Panc1 (cell line): ENCODE results near the gene TMEM240. TPM values are rescaled to one million over a fixed set of nuclear protein-coding genes. Genes with fewer than 3 reads are reported as not detected.
"Not testable (repeated sequence)": the region's sequence is repeated elsewhere in the genome, so short reads cannot be mapped to it uniquely, and the experiment has no call there.

Experiments
- ATAC-seq: fragments of 200-7000 bp; cut with Tn5 transposase; 2 replicates; pipeline ENCODE4 v1.9.1; 2020; ENCODE audit warnings: mild to moderate bottlenecking, moderate library complexity
- BruUV-seq: library from RNA; stranded (reverse); fragments of 400-500 nt; replicated peaks from 2 replicates; lab custom pipeline; 2021; lab: Mats Ljungman, UMichigan
- CTCF ChIA-PET: fragments of 300-600 bp; sonication (Branson Sonifier 250); formaldehyde crosslinking; loops from one replicate; lab custom pipeline; 2022; ENCODE audit warnings: antibody characterized with exemption; lab: Charles Lee
- POLR2A ChIA-PET: fragments of 300-600 bp; sonication (Branson Sonifier 250); formaldehyde crosslinking; loops from one replicate; lab custom pipeline; 2022; ENCODE audit warnings: antibody characterized with exemption; lab: Charles Lee
- DNase-seq: peaks from one replicate; pipeline ENCODE4 v3.0.0-alpha.2; 2010; ENCODE audit warnings: low read depth, low spot score
- H3K27ac ChIP-seq: 2 replicates; pipeline ENCODE4 v1.5.1; 2011; ENCODE audit warnings: mild to moderate bottlenecking, low read length, inconsistent platforms
- H3K27me3 ChIP-seq: fragments of 200-500 bp; sonication (Bioruptor generic); 2 replicates; pipeline ENCODE4 v1.6.0; 2014; ENCODE audit warnings: low read length, inconsistent platforms; ENCODE audit not compliant: control insufficient read depth, insufficient read depth
- H3K36me3 ChIP-seq: fragments of 200-500 bp; sonication (Bioruptor generic); 2 replicates; pipeline ENCODE4 v1.5.1; 2014; ENCODE audit warnings: inconsistent platforms, mild to moderate bottlenecking, low read length, moderate library complexity; ENCODE audit not compliant: control insufficient read depth, insufficient read depth
- H3K4me1 ChIP-seq: 2 replicates; pipeline ENCODE4 v1.5.1; 2011; ENCODE audit warnings: inconsistent platforms, mild to moderate bottlenecking, low read length, moderate library complexity; ENCODE audit not compliant: control insufficient read depth, insufficient read depth
- H3K4me3 ChIP-seq, 2 experiments: 2 replicates each; pipeline ENCODE4 v1.5.1; 2011 to 2012; ENCODE audit warnings: low read depth in 2 of 2, low read length in 2 of 2, mild to moderate bottlenecking in 2 of 2, inconsistent platforms in 1 of 2, moderate library complexity in 1 of 2
- H3K9me3 ChIP-seq: fragments of 200-500 bp; sonication (Bioruptor generic); 2 replicates; pipeline ENCODE4 v1.5.1; 2014; ENCODE audit warnings: low read depth, mild to moderate bottlenecking, inconsistent platforms, low read length, moderate library complexity; ENCODE audit not compliant: control insufficient read depth, insufficient read depth
- CTCF ChIP-seq: fragments of 450-650 bp; IDR thresholded peaks from 2 replicates; pipeline ENCODE4 v1.5.1; 2017; ENCODE audit warnings: mild to moderate bottlenecking
- in situ Hi-C: cut with HindIII; loops from 2 replicates; pipeline ENCODE4 v1.10.0; 2016; ENCODE audit warnings: low sequenced_read_pairs, low pct_unique_long_range_greater_than_20kb
- intact Hi-C: fragments of 100-400 bp; cut with micrococcal nuclease; formaldehyde crosslinking; loops from one replicate; pipeline ENCODE4 v1.10.0; 2022; ENCODE audit not compliant: unreplicated experiment
- total RNA-seq: library from RNA; stranded (reverse); gene quantifications from one replicate; pipeline ENCODE4 v1.2.1, GENCODE V29; 2021; ENCODE audit not compliant: unreplicated experiment

The TMEM240 gene
- total RNA-seq, 1 experiment from 2014 or later = 4.1 TPM

- peak; percentile 84 for ATAC-seq
- DNase-seq, in situ Hi-C loops, H3K4me1 ChIP-seq, H3K27me3 ChIP-seq, intact Hi-C loops, H3K36me3 ChIP-seq, H3K9me3 ChIP-seq, BruUV-seq: not testable (repeated sequence)
- POLR2A ChIA-PET = interaction anchor here (1.0 kb wide), 1 partner anchor 74 kb away, joined by 3 read pairs; no protein-coding TSS in a partner anchor
- TF ChIP-seq CTCF = peak; percentile 66
- CTCF ChIA-PET = interaction anchor here (0.5 to 1.4 kb wide), 7 partner anchors 11 to 136 kb away, joined by 3 to 8 read pairs (median 4); no protein-coding TSS in a partner anchor
- H3K27ac ChIP-seq = peak overlapping the region; percentile 54; the same call in 1 of the 2 replicates
- peak overlapping the region in 1 of 2 experiments; percentile 30; a peak in 2 of 4 replicates for H3K4me3 ChIP-seq
Measured at GRCh38 chr1:1505366-1505798, 35.0 kb downstream of the TMEM240 start.

GRCh38 chr1:1504777-1505365 lies 35.6 kb downstream of the TMEM240 start:
- H3K27me3 ChIP-seq, H3K4me1 ChIP-seq, intact Hi-C loops, in situ Hi-C loops, H3K36me3 ChIP-seq, H3K9me3 ChIP-seq, BruUV-seq: not testable (repeated sequence)
- ChIA-PET POLR2A (interaction anchor here (0.7 to 1.0 kb wide), 3 partner anchors 27 to 156 kb away, joined by 3 to 4 read pairs (median 3); partner anchors contain the start of gene DVL1), CTCF (interaction anchor here (0.6 to 1.4 kb wide), 3 partner anchors 60 to 84 kb away, joined by 3 to 7 read pairs (median 5); no protein-coding TSS in a partner anchor)
- peak; percentile 90 for TF ChIP-seq CTCF
- Histone ChIP-seq H3K27ac (peak overlapping the region; percentile 54; the same call in 1 of the 2 replicates), H3K4me3 (peak overlapping the region in 1 of 2 experiments; percentile 30; a peak in 2 of 4 replicates)
- ATAC-seq = peak; percentile 81
- peak; percentile 53 for DNase-seq

GRCh38 chr1:1495461-1495975 lies 44.9 kb downstream of the TMEM240 start:
- H3K27me3 ChIP-seq, DNase-seq, ATAC-seq, H3K4me3 ChIP-seq, intact Hi-C loops, CTCF ChIA-PET, H3K36me3 ChIP-seq, BruUV-seq, POLR2A ChIA-PET, H3K4me1 ChIP-seq, in situ Hi-C loops, H3K9me3 ChIP-seq, H3K27ac ChIP-seq: not testable (repeated sequence)

- H3K36me3 ChIP-seq, H3K4me1 ChIP-seq, intact Hi-C loops, H3K4me3 ChIP-seq, H3K27ac ChIP-seq, H3K9me3 ChIP-seq, BruUV-seq, POLR2A ChIA-PET, DNase-seq, ATAC-seq, H3K27me3 ChIP-seq, in situ Hi-C loops: not testable (repeated sequence)
- CTCF ChIA-PET = interaction anchor here (0.7 kb wide), 1 partner anchor 11 kb away, joined by 3 read pairs; no protein-coding TSS in a partner anchor
Measured at GRCh38 chr1:1494311-1494710, 46.1 kb downstream of the TMEM240 start.
